ENCODE results near the gene RASD2. TPM values are rescaled to one million over a fixed set of nuclear protein-coding genes. Genes with fewer than 3 reads are reported as not detected.
"Not testable (repeated sequence)": the region's sequence is repeated elsewhere in the genome, so short reads cannot be mapped to it uniquely, and the experiment has no call there.

The RASD2 gene, protein sequence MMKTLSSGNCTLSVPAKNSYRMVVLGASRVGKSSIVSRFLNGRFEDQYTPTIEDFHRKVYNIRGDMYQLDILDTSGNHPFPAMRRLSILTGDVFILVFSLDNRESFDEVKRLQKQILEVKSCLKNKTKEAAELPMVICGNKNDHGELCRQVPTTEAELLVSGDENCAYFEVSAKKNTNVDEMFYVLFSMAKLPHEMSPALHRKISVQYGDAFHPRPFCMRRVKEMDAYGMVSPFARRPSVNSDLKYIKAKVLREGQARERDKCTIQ
- total RNA-seq (2022), result not detected in 2 replicates
- not detected for Bru-seq, nascent RNA
- BruChase-seq, experiment 1, labeled RNA remaining after a 6-hour chase, result percentile 7 among the genes with signal in this experiment
- BruChase-seq, experiment 2, labeled RNA remaining after a 2-hour chase, result not detected
- long read RNA-seq, result 0 reads

DNA sequence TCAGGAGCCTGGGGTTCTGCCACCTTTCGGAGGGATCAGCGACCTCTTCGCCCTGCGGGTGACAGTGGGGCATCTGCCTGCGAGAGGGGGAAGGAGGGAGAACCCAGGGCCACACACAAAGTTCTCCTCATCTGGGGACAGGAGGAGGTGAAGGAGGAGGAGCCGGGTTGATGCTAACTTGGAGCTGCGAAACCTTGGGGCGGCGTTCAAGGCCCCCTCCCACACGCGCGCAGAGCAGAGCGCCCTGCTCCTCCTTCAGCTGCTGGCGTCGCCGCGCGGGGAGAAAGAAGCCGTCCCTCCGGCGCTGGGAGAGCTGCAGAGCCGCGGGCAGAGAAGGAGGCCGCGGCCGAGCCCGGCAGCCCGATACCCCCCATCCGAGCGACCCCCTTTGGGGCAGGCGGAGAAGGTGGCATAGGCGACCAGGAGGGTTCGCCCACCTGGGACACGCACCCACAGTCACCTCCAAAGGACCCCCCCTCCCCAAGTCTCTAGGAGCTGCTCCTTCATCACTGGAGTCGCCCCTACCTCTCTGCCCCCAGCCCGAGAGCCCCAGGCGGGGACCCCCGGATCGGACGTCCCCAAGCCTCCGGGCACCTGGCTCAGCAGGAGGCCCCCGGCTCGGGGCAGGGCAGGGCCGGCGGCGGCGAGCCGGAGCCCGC is at the start of gene RASD2:
Gene RASD2, plus strand, starts transcription at position 237 of the 659 bp plus-strand sequence. CDS start 5,979 bp downstream, outside the sequence.
- no TSS peak for BruUV-seq (replicated peaks)
- H3K4me3 Mint-ChIP-seq (ENCODE audit: unreplicated experiment), result peak within 1 kb of the TSS; percentile 53
- ChIA-PET CTCF (interaction anchor here (1.2 to 1.5 kb wide), 2 partner anchors 10 to 189 kb away, joined by 4 read pairs; no protein-coding TSS in a partner anchor), POLR2A (interaction anchor here (1.2 kb wide), 1 partner anchor 160 kb away, joined by 4 read pairs; no protein-coding TSS in a partner anchor)
- TF ChIP-seq, protein P1, sequence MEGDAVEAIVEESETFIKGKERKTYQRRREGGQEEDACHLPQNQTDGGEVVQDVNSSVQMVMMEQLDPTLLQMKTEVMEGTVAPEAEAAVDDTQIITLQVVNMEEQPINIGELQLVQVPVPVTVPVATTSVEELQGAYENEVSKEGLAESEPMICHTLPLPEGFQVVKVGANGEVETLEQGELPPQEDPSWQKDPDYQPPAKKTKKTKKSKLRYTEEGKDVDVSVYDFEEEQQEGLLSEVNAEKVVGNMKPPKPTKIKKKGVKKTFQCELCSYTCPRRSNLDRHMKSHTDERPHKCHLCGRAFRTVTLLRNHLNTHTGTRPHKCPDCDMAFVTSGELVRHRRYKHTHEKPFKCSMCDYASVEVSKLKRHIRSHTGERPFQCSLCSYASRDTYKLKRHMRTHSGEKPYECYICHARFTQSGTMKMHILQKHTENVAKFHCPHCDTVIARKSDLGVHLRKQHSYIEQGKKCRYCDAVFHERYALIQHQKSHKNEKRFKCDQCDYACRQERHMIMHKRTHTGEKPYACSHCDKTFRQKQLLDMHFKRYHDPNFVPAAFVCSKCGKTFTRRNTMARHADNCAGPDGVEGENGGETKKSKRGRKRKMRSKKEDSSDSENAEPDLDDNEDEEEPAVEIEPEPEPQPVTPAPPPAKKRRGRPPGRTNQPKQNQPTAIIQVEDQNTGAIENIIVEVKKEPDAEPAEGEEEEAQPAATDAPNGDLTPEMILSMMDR (IDR thresholded peaks at IDR 0.05; ENCODE audit: unreplicated experiment), result no peak
- intact Hi-C loops (cut with micrococcal nuclease), result no loop called here
- peaks cover 23% of the 10 kb centered on the region for H3K27me3 Mint-ChIP-seq (ENCODE audit: insufficient read depth, unreplicated experiment)
- no peak within 1 kb of the TSS for H3K27ac Mint-ChIP-seq (ENCODE audit: low read depth, unreplicated experiment)
- no peaks in the 10 kb centered on the region for H3K9me3 Mint-ChIP-seq (ENCODE audit: unreplicated experiment)
- peaks cover 4% of the 10 kb centered on the region for H3K4me1 Mint-ChIP-seq (ENCODE audit: insufficient read depth, unreplicated experiment)
- DNase-seq (ENCODE audit: unreplicated experiment), result no peak
- no peaks in the 10 kb centered on the region for H3K36me3 Mint-ChIP-seq (ENCODE audit: insufficient read depth, unreplicated experiment)

DNA sequence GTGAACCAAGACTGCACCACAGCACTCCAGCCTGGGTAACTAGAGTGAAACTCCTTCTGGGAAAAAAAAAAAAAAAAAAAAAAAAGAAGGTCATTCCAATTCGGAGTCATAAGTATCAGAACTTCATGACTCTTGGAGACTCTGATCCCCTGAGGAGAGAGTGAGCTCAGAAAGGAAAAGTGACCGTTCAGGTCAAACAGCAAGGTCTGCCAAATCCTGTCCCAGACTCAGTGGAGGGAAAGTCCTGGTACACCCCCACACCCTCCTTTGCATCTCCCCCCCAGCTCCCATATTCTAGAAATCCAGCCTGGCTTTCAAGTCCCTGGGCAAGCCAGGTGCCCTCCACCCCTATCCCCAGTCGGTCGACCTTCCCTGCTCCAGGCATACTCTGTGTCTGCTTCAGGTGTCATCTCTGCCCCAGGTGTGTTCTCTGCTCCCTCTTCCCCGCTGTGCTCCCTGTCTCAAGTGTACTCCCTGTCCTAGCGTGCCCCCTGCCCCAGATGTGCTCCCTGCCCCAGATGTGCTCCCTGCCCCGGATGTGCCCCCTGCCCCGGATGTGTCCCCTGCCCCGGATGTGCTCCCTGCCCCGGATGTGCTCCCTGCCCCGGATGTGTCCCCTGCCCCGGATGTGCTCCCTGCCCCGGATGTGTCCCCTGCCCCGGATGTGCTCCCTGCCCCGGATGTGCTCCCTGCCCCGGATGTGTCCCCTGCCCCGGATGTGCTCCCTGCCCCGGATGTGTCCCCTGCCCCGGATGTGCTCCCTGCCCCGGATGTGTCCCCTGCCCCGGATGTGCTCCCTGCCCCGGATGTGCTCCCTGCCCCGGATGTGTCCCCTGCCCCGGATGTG is 49.3 kb upstream of the RASD2 start:
- H3K4me3 Mint-ChIP-seq (ENCODE audit: unreplicated experiment); BruUV-seq (replicated peaks); H3K4me1 Mint-ChIP-seq (ENCODE audit: insufficient read depth, unreplicated experiment); CTCF ChIA-PET; intact Hi-C loops (cut with micrococcal nuclease); POLR2A ChIA-PET; H3K27ac Mint-ChIP-seq (ENCODE audit: low read depth, unreplicated experiment); H3K9me3 Mint-ChIP-seq (ENCODE audit: unreplicated experiment); H3K27me3 Mint-ChIP-seq (ENCODE audit: insufficient read depth, unreplicated experiment); DNase-seq (ENCODE audit: unreplicated experiment); H3K36me3 Mint-ChIP-seq (ENCODE audit: insufficient read depth, unreplicated experiment): not testable (repeated sequence)

DNA sequence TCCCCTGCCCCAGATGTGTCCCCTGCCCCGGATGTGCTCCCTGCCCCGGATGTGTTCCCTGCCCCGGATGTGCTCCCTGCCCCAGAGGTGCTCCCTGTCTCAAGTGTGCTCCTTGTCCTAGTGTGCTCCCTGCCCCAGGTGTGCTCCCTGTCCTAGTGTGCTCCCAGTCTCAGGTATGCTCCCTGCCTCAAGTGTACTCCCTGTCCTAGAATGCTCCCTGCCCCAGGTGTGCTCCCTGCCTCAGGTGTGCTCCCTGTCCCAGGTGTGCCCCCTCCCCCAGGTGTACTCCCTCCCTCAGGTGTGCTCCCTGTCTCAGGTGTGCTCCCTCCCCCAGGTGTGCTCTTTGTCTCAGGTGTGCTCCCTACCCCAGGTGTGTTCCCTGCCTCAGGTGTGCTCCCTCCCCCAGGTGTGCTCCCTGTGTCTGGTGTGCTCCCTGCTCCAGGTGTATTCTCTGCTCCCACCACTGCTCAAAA is 48.7 kb upstream of the RASD2 start:
- TF ChIP-seq, protein P1 (IDR thresholded peaks at IDR 0.05; ENCODE audit: unreplicated experiment), result no peak
- CTCF ChIA-PET, result no interaction called here
- Mint-ChIP-seq H3K4me3 (ENCODE audit: unreplicated experiment) (no peak overlapping the region), H3K9me3 (ENCODE audit: unreplicated experiment) (no peaks in the 10 kb centered on the region), H3K4me1 (ENCODE audit: insufficient read depth, unreplicated experiment) (peaks cover 6% of the 10 kb centered on the region), H3K27me3 (ENCODE audit: insufficient read depth, unreplicated experiment) (no peaks in the 10 kb centered on the region), H3K27ac (ENCODE audit: low read depth, unreplicated experiment) (no peak overlapping the region), H3K36me3 (ENCODE audit: insufficient read depth, unreplicated experiment) (peaks cover 5% of the 10 kb centered on the region)
- BruUV-seq (replicated peaks), result no TSS peak
- intact Hi-C loops (cut with micrococcal nuclease), result no loop called here
- POLR2A ChIA-PET, result no interaction called here
- DNase-seq (ENCODE audit: unreplicated experiment), result no peak

DNA sequence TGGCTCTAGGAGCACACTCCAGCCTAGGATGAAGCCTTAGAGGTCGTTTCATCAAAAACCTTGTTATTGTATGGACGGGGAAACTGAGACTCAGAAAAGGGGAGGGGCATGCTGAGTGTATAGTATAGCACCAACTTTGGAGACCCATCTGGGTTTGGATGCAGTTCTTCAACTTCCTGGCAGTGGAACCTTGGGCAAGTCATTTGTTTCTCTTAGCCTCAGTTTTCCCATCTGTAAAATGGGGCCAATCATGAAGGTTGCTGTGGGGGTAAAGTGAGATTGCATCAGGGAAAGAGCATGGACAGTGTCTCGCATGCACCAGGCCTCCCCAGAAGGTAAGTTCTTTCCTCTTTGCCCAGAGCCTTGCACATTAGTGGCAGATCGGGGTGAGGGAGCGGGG is 47.6 kb upstream of the RASD2 start:
- peaks cover 6% of the 10 kb centered on the region for H3K4me1 Mint-ChIP-seq (ENCODE audit: insufficient read depth, unreplicated experiment)
- no peaks in the 10 kb centered on the region for H3K27me3 Mint-ChIP-seq (ENCODE audit: insufficient read depth, unreplicated experiment)
- ChIA-PET POLR2A (no interaction called here), CTCF (interaction anchor here (1.3 kb wide), 1 partner anchor 90 kb away, joined by 5 read pairs; no protein-coding TSS in a partner anchor)
- H3K27ac Mint-ChIP-seq (ENCODE audit: low read depth, unreplicated experiment), result no peak overlapping the region
- TF ChIP-seq, protein P1 (IDR thresholded peaks at IDR 0.05; ENCODE audit: unreplicated experiment), result no peak
- no peak overlapping the region for H3K4me3 Mint-ChIP-seq (ENCODE audit: unreplicated experiment)
- intact Hi-C loops (cut with micrococcal nuclease), result no loop called here
- no peak for DNase-seq (ENCODE audit: unreplicated experiment)
- peaks cover 5% of the 10 kb centered on the region for H3K36me3 Mint-ChIP-seq (ENCODE audit: insufficient read depth, unreplicated experiment)
- no peaks in the 10 kb centered on the region for H3K9me3 Mint-ChIP-seq (ENCODE audit: unreplicated experiment)
- no TSS peak for BruUV-seq (replicated peaks)

DNA sequence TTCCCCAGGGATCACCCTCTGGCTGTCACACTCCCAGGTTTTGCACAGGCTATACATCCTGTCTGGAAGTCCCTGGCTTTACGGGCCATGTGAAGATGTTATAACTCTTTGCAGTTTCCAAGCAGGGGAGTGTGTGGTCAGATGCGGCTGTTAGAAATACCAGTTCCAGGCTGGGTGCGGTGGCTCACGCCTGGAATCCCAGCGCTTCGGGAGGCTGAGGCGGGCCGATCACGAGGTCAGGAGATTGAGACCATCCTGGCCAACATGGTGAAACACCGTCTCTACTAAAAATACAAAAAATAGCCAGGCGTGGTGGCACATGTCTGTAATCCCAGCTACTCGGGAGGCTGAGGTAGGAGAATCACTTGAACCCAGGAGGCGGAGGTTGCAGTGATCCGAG is 44.9 kb upstream of the RASD2 start:
- intact Hi-C loops (cut with micrococcal nuclease); H3K27ac Mint-ChIP-seq (ENCODE audit: low read depth, unreplicated experiment); CTCF ChIA-PET; BruUV-seq (replicated peaks); H3K36me3 Mint-ChIP-seq (ENCODE audit: insufficient read depth, unreplicated experiment); H3K4me1 Mint-ChIP-seq (ENCODE audit: insufficient read depth, unreplicated experiment); H3K4me3 Mint-ChIP-seq (ENCODE audit: unreplicated experiment); H3K9me3 Mint-ChIP-seq (ENCODE audit: unreplicated experiment); DNase-seq (ENCODE audit: unreplicated experiment); POLR2A ChIA-PET: not testable (repeated sequence)
- peaks cover 23% of the 10 kb centered on the region for H3K27me3 Mint-ChIP-seq (ENCODE audit: insufficient read depth, unreplicated experiment)
